Measurements from ENCODE around the gene SYNE1.

DNA sequence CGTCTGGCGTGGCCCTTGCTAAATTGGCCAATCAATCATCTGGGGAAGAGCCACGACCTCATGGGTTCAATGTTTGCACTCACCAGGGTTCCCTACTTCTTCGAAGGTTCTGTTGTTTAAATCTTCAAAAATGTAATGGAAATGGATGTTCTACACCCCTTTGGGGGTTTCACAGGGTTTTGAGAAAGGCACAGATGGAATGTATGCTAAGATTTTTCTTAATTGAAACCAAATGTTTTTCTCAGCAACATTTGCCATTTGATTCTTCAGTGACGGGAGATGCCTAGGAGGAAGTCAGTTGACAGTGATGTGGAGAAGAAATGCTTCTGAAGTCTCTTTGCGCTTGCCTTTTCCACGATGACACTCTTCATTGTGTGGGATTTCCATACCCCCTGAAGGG, 517.3 kb downstream of the SYNE1 start:
- TF ChIP-seq POLR2A (IDR thresholded peaks at IDR 0.05) = no peak
- TF ChIP-seq, protein P1, sequence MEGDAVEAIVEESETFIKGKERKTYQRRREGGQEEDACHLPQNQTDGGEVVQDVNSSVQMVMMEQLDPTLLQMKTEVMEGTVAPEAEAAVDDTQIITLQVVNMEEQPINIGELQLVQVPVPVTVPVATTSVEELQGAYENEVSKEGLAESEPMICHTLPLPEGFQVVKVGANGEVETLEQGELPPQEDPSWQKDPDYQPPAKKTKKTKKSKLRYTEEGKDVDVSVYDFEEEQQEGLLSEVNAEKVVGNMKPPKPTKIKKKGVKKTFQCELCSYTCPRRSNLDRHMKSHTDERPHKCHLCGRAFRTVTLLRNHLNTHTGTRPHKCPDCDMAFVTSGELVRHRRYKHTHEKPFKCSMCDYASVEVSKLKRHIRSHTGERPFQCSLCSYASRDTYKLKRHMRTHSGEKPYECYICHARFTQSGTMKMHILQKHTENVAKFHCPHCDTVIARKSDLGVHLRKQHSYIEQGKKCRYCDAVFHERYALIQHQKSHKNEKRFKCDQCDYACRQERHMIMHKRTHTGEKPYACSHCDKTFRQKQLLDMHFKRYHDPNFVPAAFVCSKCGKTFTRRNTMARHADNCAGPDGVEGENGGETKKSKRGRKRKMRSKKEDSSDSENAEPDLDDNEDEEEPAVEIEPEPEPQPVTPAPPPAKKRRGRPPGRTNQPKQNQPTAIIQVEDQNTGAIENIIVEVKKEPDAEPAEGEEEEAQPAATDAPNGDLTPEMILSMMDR (IDR thresholded peaks at IDR 0.05) = no peak
